ENCODE measurements around the gene GPR34. TPM values are rescaled to one million over a fixed set of nuclear protein-coding genes. Genes with fewer than 3 reads are reported as not detected.

The GPR34 gene
- total and polyA plus RNA-seq, 4 donors = 1.7 to 9.0 (median 4.3) TPM

DNA sequence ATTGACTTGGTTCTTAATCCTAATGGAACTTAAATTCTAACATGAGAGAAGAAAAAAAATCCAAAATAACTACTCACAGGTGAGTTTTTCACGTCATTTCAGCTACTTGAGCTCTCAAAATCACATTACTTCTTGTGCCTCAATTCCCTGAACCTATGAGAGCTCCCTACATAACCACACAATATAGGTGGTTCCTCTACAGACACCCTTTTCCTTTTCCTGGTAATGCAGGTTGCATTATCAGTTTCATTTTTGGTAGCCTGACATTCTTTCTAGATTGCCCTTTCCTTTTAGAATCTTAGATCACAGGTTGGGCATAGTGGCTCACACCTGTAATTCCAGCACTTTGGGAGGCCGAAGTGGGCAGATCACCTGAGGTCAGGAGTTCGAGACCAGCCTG lies 4.3 kb downstream of the GPR34 start:
- Histone ChIP-seq H3K9ac (ENCODE audit: low read depth in 1 of 2, low read length in 2 of 2) (no peak overlapping the region), H3K4me1 (ENCODE audit: control insufficient read depth in 4 of 4, insufficient read depth in 4 of 4, low read length in 3 of 4) (peaks cover 0 to 1% (median 0%) of the 10 kb centered on the region in 4 donors), H3K36me3 (ENCODE audit: control insufficient read depth in 4 of 4, insufficient read depth in 3 of 4, low read depth in 1 of 4, low read length in 3 of 4) (no peaks in the 10 kb centered on the region), H3K27ac (ENCODE audit: low read depth in 1 of 2, low read length in 2 of 2) (no peak overlapping the region), H3K9me3 (ENCODE audit: control insufficient read depth in 4 of 4, low read length in 3 of 4) (no peaks in the 10 kb centered on the region), H3K27me3 (ENCODE audit: control insufficient read depth in 4 of 4, insufficient read depth in 4 of 4, low read length in 3 of 4) (no peaks in the 10 kb centered on the region), H3K4me3 (ENCODE audit: low read depth in 1 of 3, low read length in 3 of 3) (no peak overlapping the region)
- WGBS = 91% methylated on average over 3 of the region's 3 CpGs
- DNase-seq (ENCODE audit: low spot score) = no peak
- TF ChIP-seq RXRA (IDR thresholded peaks at IDR 0.05) (no peak), GABPA (IDR thresholded peaks at IDR 0.05 in 1 of 2, conservative IDR thresholded peaks at IDR 0.05 in 1 of 2) (no peak), HNF4A (conservative IDR thresholded peaks at IDR 0.05) (no peak), JUND (IDR thresholded peaks at IDR 0.05) (no peak), FOXA2 (IDR thresholded peaks at IDR 0.05) (no peak), TAF1 (conservative IDR thresholded peaks at IDR 0.05) (no peak), NR2F2 (IDR thresholded peaks at IDR 0.05) (no peak), FOXA1 (IDR thresholded peaks at IDR 0.05) (no peak), YY1 (IDR thresholded peaks at IDR 0.05) (no peak)
- TF ChIP-seq, protein P1, sequence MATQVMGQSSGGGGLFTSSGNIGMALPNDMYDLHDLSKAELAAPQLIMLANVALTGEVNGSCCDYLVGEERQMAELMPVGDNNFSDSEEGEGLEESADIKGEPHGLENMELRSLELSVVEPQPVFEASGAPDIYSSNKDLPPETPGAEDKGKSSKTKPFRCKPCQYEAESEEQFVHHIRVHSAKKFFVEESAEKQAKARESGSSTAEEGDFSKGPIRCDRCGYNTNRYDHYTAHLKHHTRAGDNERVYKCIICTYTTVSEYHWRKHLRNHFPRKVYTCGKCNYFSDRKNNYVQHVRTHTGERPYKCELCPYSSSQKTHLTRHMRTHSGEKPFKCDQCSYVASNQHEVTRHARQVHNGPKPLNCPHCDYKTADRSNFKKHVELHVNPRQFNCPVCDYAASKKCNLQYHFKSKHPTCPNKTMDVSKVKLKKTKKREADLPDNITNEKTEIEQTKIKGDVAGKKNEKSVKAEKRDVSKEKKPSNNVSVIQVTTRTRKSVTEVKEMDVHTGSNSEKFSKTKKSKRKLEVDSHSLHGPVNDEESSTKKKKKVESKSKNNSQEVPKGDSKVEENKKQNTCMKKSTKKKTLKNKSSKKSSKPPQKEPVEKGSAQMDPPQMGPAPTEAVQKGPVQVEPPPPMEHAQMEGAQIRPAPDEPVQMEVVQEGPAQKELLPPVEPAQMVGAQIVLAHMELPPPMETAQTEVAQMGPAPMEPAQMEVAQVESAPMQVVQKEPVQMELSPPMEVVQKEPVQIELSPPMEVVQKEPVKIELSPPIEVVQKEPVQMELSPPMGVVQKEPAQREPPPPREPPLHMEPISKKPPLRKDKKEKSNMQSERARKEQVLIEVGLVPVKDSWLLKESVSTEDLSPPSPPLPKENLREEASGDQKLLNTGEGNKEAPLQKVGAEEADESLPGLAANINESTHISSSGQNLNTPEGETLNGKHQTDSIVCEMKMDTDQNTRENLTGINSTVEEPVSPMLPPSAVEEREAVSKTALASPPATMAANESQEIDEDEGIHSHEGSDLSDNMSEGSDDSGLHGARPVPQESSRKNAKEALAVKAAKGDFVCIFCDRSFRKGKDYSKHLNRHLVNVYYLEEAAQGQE (IDR thresholded peaks at IDR 0.05) = no peak
- TF ChIP-seq, protein P2, sequence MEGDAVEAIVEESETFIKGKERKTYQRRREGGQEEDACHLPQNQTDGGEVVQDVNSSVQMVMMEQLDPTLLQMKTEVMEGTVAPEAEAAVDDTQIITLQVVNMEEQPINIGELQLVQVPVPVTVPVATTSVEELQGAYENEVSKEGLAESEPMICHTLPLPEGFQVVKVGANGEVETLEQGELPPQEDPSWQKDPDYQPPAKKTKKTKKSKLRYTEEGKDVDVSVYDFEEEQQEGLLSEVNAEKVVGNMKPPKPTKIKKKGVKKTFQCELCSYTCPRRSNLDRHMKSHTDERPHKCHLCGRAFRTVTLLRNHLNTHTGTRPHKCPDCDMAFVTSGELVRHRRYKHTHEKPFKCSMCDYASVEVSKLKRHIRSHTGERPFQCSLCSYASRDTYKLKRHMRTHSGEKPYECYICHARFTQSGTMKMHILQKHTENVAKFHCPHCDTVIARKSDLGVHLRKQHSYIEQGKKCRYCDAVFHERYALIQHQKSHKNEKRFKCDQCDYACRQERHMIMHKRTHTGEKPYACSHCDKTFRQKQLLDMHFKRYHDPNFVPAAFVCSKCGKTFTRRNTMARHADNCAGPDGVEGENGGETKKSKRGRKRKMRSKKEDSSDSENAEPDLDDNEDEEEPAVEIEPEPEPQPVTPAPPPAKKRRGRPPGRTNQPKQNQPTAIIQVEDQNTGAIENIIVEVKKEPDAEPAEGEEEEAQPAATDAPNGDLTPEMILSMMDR (IDR thresholded peaks at IDR 0.05; ENCODE audit: low read depth, low read length, missing input control) = no peak
- TF ChIP-seq, protein P3, sequence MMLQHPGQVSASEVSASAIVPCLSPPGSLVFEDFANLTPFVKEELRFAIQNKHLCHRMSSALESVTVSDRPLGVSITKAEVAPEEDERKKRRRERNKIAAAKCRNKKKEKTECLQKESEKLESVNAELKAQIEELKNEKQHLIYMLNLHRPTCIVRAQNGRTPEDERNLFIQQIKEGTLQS (IDR thresholded peaks at IDR 0.05) = no peak
- TF ChIP-seq, protein P4, sequence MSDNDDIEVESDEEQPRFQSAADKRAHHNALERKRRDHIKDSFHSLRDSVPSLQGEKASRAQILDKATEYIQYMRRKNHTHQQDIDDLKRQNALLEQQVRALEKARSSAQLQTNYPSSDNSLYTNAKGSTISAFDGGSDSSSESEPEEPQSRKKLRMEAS (IDR thresholded peaks at IDR 0.05) = no peak

DNA sequence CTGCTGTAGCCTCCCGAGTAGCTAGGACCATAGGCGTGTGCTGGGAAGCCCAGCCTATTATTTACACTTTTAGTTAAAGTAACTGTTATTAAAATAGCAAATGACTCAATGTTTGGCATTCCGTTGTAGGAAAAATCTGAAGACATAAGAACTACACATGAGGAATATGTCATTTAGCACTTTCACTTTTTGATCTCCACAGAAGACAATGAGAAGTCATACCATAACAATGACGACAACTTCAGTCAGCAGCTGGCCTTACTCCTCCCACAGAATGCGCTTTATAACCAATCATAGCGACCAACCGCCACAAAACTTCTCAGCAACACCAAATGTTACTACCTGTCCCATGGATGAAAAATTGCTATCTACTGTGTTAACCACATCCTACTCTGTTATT lies 6.7 kb downstream of the GPR34 start:
- no peak overlapping the region for H3K9ac ChIP-seq (ENCODE audit: low read depth in 1 of 2, low read length in 2 of 2)
- no peaks in the 10 kb centered on the region for H3K27me3 ChIP-seq (ENCODE audit: control insufficient read depth in 4 of 4, insufficient read depth in 4 of 4, low read length in 3 of 4)
- no peaks in the 10 kb centered on the region for H3K36me3 ChIP-seq (ENCODE audit: control insufficient read depth in 4 of 4, insufficient read depth in 3 of 4, low read depth in 1 of 4, low read length in 3 of 4)
- WGBS = 95% methylated on average over 7 of the region's 7 CpGs
- peaks cover 0 to 1% (median 0%) of the 10 kb centered on the region in 4 donors for H3K4me1 ChIP-seq (ENCODE audit: control insufficient read depth in 4 of 4, insufficient read depth in 4 of 4, low read length in 3 of 4)
- H3K4me3 ChIP-seq (ENCODE audit: low read depth in 1 of 3, low read length in 3 of 3) = no peak overlapping the region
- TF ChIP-seq, protein P3 (IDR thresholded peaks at IDR 0.05) = no peak
- TF ChIP-seq RAD21 (IDR thresholded peaks at IDR 0.05) (no peak), NR2F2 (IDR thresholded peaks at IDR 0.05) (no peak), FOXA2 (IDR thresholded peaks at IDR 0.05) (no peak), RXRA (IDR thresholded peaks at IDR 0.05) (no peak)
- no peak overlapping the region for H3K27ac ChIP-seq (ENCODE audit: low read depth in 1 of 2, low read length in 2 of 2)
- H3K9me3 ChIP-seq (ENCODE audit: control insufficient read depth in 4 of 4, low read length in 3 of 4) = no peaks in the 10 kb centered on the region
- DNase-seq (ENCODE audit: low spot score) = no peak

All from liver (tissue), 9 donors.